H9 (cell line): Measurements from ENCODE around the gene ATP6AP1. TPM values are rescaled to one million over a fixed set of nuclear protein-coding genes. Genes with fewer than 3 reads are reported as not detected.

Source experiments
- DNase-seq: peaks from one replicate; pipeline ENCODE4 v3.0.0-alpha.2; 2017
- H2AFZ ChIP-seq: one replicate; pipeline ENCODE4 v1.6.1; 2013; ENCODE audit warnings: mild to moderate bottlenecking, low read length, control low read depth, moderate library complexity
- H2AK5ac ChIP-seq: 2 replicates; pipeline ENCODE4 v1.6.1; 2013; ENCODE audit warnings: low read length, control low read depth, mixed read lengths; ENCODE audit not compliant: insufficient read length
- H2BK120ac ChIP-seq: one replicate; pipeline ENCODE4 v1.6.1; 2013; ENCODE audit warnings: low read depth, mild to moderate bottlenecking, low read length, control low read depth, inconsistent platforms; ENCODE audit not compliant: poor library complexity, severe bottlenecking
- H2BK12ac ChIP-seq: 2 replicates; pipeline ENCODE4 v1.6.1; 2013; ENCODE audit warnings: low read length, control low read depth, mixed read lengths, low read depth; ENCODE audit not compliant: insufficient read length
- H2BK15ac ChIP-seq: 2 replicates; pipeline ENCODE4 v1.6.1; 2013; ENCODE audit warnings: low read depth, low read length, control low read depth
- H2BK20ac ChIP-seq: one replicate; pipeline ENCODE4 v1.6.1; 2013; ENCODE audit warnings: low read depth, mild to moderate bottlenecking, low read length, control low read depth, inconsistent platforms; ENCODE audit not compliant: poor library complexity, severe bottlenecking
- H2BK5ac ChIP-seq: 2 replicates; pipeline ENCODE4 v1.6.1; 2013; ENCODE audit warnings: low read length, control low read depth, mixed read lengths; ENCODE audit not compliant: insufficient read length
- H3K14ac ChIP-seq: 2 replicates; pipeline ENCODE4 v1.6.1; 2013; ENCODE audit warnings: low read length, control low read depth; ENCODE audit not compliant: insufficient read depth
- H3K18ac ChIP-seq: 2 replicates; pipeline ENCODE4 v1.6.1; 2013; ENCODE audit warnings: low read depth, mild to moderate bottlenecking, mixed read lengths, low read length, control low read depth; ENCODE audit not compliant: insufficient read length
- H3K23ac ChIP-seq: 2 replicates; pipeline ENCODE4 v1.6.1; 2013; ENCODE audit warnings: low read length, control low read depth, mixed read lengths, low read depth; ENCODE audit not compliant: insufficient read length
- H3K23me2 ChIP-seq: 2 replicates; pipeline ENCODE4 v1.6.1; 2013; ENCODE audit warnings: low read depth, mild to moderate bottlenecking, mixed read lengths, low read length, control low read depth; ENCODE audit not compliant: insufficient read length, poor library complexity, severe bottlenecking
- H3K27ac ChIP-seq: 2 replicates; pipeline ENCODE4 v1.5.1; 2013; ENCODE audit warnings: low read length, control low read depth, mixed read lengths, low read depth; ENCODE audit not compliant: insufficient read length
- H3K27me3 ChIP-seq: 2 replicates; pipeline ENCODE4 v1.6.1; 2013; ENCODE audit warnings: low read length, control low read depth, inconsistent platforms; ENCODE audit not compliant: insufficient read depth
- H3K4ac ChIP-seq: 2 replicates; pipeline ENCODE4 v1.6.1; 2013; ENCODE audit warnings: low read depth, mild to moderate bottlenecking, control low read depth, inconsistent platforms, low read length, moderate library complexity
- H3K4me1 ChIP-seq: 2 replicates; pipeline ENCODE4 v1.6.1; 2013; ENCODE audit warnings: low read length, control low read depth, inconsistent platforms; ENCODE audit not compliant: insufficient read depth
- H3K4me2 ChIP-seq: 2 replicates; pipeline ENCODE4 v1.6.1; 2013; ENCODE audit warnings: low read length, control low read depth, mixed read lengths; ENCODE audit not compliant: insufficient read length, insufficient read depth
- H3K56ac ChIP-seq: 2 replicates; pipeline ENCODE4 v1.6.1; 2013; ENCODE audit warnings: low read depth, mild to moderate bottlenecking, mixed read lengths, low read length, control low read depth; ENCODE audit not compliant: insufficient read length
- H3K79me1 ChIP-seq: 2 replicates; pipeline ENCODE4 v1.6.1; 2013; ENCODE audit warnings: low read depth, mild to moderate bottlenecking, moderate library complexity, low read length, control low read depth, inconsistent platforms; ENCODE audit not compliant: insufficient read depth, poor library complexity, severe bottlenecking
- H3K79me2 ChIP-seq: 2 replicates; pipeline ENCODE4 v1.6.1; 2013; ENCODE audit warnings: low read length, control low read depth, inconsistent platforms; ENCODE audit not compliant: insufficient read depth
- H3K9ac ChIP-seq: 2 replicates; pipeline ENCODE4 v1.6.1; 2013; ENCODE audit warnings: low read length, control low read depth, mixed read lengths; ENCODE audit not compliant: insufficient read length; ENCODE audit errors: extremely low read depth
- H3K9me3 ChIP-seq: one replicate; pipeline ENCODE4 v1.6.1; 2013; ENCODE audit warnings: low read depth, low read length, inconsistent platforms; ENCODE audit not compliant: control insufficient read depth
- H3T11ph ChIP-seq: one replicate; pipeline ENCODE4 v1.6.1; 2013; ENCODE audit warnings: mild to moderate bottlenecking, low read length, control low read depth, inconsistent platforms
- H4K20me1 ChIP-seq: one replicate; pipeline ENCODE4 v1.6.1; 2013; ENCODE audit not compliant: control insufficient read depth, insufficient read length, insufficient read depth
- H4K5ac ChIP-seq: 2 replicates; pipeline ENCODE4 v1.6.1; 2013; ENCODE audit warnings: low read depth, mild to moderate bottlenecking, mixed read lengths, low read length, control low read depth; ENCODE audit not compliant: insufficient read length
- H4K8ac ChIP-seq: replicated peaks from 2 replicates; pipeline ENCODE4 v1.6.1; 2013; ENCODE audit warnings: low read length, control low read depth, mixed read lengths, low read depth; ENCODE audit not compliant: insufficient read length
- H4K91ac ChIP-seq: 2 replicates; pipeline ENCODE4 v1.6.1; 2013; ENCODE audit warnings: low read depth, mild to moderate bottlenecking, moderate library complexity, mixed read lengths, low read length, control low read depth; ENCODE audit not compliant: insufficient read length
- H3K27ac Mint-ChIP-seq, 3 experiments: 2 replicates in 2 of 3; 3 replicates in 1 of 3; pipeline ENCODE4 v1.8.0; 2020 to 2021; ENCODE audit warnings: mixed read lengths in 3 of 3, mild to moderate bottlenecking in 1 of 3, moderate library complexity in 1 of 3
- H3K27me3 Mint-ChIP-seq: 2 replicates; pipeline ENCODE4 v1.8.0; 2021; ENCODE audit warnings: low read depth, mild to moderate bottlenecking, moderate library complexity, mixed read lengths
- H3K36me3 Mint-ChIP-seq, 3 experiments: 2 replicates in 2 of 3; 3 replicates in 1 of 3; pipeline ENCODE4 v1.8.0; 2020 to 2021; ENCODE audit warnings: low read depth in 3 of 3, mixed read lengths in 3 of 3; ENCODE audit not compliant: insufficient read depth in 1 of 3
- H3K4me1 Mint-ChIP-seq, 2 experiments: 2 replicates each; pipeline ENCODE4 v1.8.0; 2020; ENCODE audit warnings: mixed read lengths in 2 of 2
- H3K4me3 Mint-ChIP-seq, 2 experiments: 2 replicates in 1 of 2; 3 replicates in 1 of 2; pipeline ENCODE4 v1.8.0; 2020 to 2021; ENCODE audit warnings: mild to moderate bottlenecking in 2 of 2, mixed read lengths in 2 of 2, moderate library complexity in 1 of 2
- H3K9me3 Mint-ChIP-seq, 2 experiments: 2 replicates in 1 of 2; 3 replicates in 1 of 2; pipeline ENCODE4 v1.8.0; 2020; ENCODE audit warnings: mild to moderate bottlenecking in 2 of 2, mixed read lengths in 2 of 2, moderate library complexity in 1 of 2
- CTCF ChIP-seq: fragments of 200-600 bp; sonication (generic); conservative IDR thresholded peaks from 3 replicates; pipeline ENCODE4 v1.8.0; 2021; ENCODE audit warnings: antibody characterized with exemption, mild to moderate bottlenecking
- WGBS: extraction: QIAGEN DNeasy Blood & Tissue Kit; methylation state at CpG from one replicate; pipeline ENCODE4 v1.1.7; 2013; ENCODE audit warnings: missing lambda C conversion rate, low lambda C conversion rate, mixed read lengths; ENCODE audit not compliant: insufficient read length; ENCODE audit errors: extremely low coverage; 5-methylcytosine and 5-hydroxymethylcytosine counted together
- total RNA-seq: library from RNA; stranded (reverse); gene quantifications from 2 replicates; pipeline ENCODE4 v1.2.1, GENCODE V29; 2021

Gene ATP6AP1
- total RNA-seq, 1 experiment from 2014 or later, result 45.6 TPM

GRCh38 chrX:154482786-154483185, 54.3 kb downstream of the ATP6AP1 start:
- Histone ChIP-seq H2AK5ac (no peak overlapping the region), H4K8ac (no peak overlapping the region), H3K27me3 (no peaks in the 10 kb centered on the region), H4K20me1 (no peaks in the 10 kb centered on the region), H2BK120ac (no peak overlapping the region), H3K9me3 (peaks cover 35% of the 10 kb centered on the region), H3K56ac (no peak overlapping the region), H4K91ac (no peak overlapping the region), H2BK5ac (no peak overlapping the region), H3K27ac (no peak overlapping the region), H4K5ac (no peak overlapping the region), H2BK15ac (no peak overlapping the region), H2AFZ (no peak overlapping the region), H3K14ac (no peak overlapping the region), H2BK20ac (no peak overlapping the region), H3T11ph (no peak overlapping the region), H3K79me2 (no peaks in the 10 kb centered on the region), H3K23ac (no peak overlapping the region), H3K4me2 (no peak overlapping the region), H3K9ac (no peak overlapping the region), H3K4me1 (no peaks in the 10 kb centered on the region; the same call in 1 of the 2 replicates), H3K23me2 (peaks cover 4% of the 10 kb centered on the region), H3K79me1 (no peaks in the 10 kb centered on the region), H3K4ac (no peak overlapping the region), H2BK12ac (no peak overlapping the region), H3K18ac (no peak overlapping the region)
- Mint-ChIP-seq H3K4me1 (peaks cover 6 to 15% of the 10 kb centered on the region in 2 experiments), H3K36me3 (peaks cover 4 to 18% (median 13%) of the 10 kb centered on the region in 3 experiments), H3K9me3 (peaks cover 67 to 79% of the 10 kb centered on the region in 2 experiments), H3K27ac (no peak overlapping the region), H3K27me3 (peaks cover 10% of the 10 kb centered on the region), H3K4me3 (no peak overlapping the region)
- DNase-seq, result peak; percentile 15
- WGBS, result no CpG with 5 or more reads among the region's 7 CpGs
- TF ChIP-seq CTCF, result no peak
